HG02759 (cell line): ENCODE data around the gene GDF2.

ENCODE experiments used
- ATAC-seq: cut with Tn5 transposase; IDR thresholded peaks from one replicate; pipeline ENCODE4 v1.9.1; 2021; ENCODE audit warnings: mild to moderate bottlenecking, moderate library complexity; ENCODE audit not compliant: unreplicated experiment

Gene GDF2

GRCh38 chr10:47331954-47332353 is 9.7 kb downstream of the GDF2 start:
- ATAC-seq, result no peak

GRCh38 chr10:47332371-47332770 is 10.1 kb downstream of the GDF2 start:
- no peak for ATAC-seq

GRCh38 chr10:47332946-47333345 is 10.7 kb downstream of the GDF2 start:
- ATAC-seq, result no peak

- ATAC-seq, result no peak
These were observed 11.3 kb downstream of the GDF2 start for GRCh38 chr10:47333532-47333931.

GRCh38 chr10:47334466-47335295 is 12.4 kb downstream of the GDF2 start:
- no peak for ATAC-seq

- ATAC-seq, result no peak
These were observed 13.7 kb downstream of the GDF2 start for GRCh38 chr10:47335906-47336305.

- no peak for ATAC-seq
These were observed 14.3 kb downstream of the GDF2 start for GRCh38 chr10:47336387-47337134.

- ATAC-seq, result no peak
These were observed 15.1 kb downstream of the GDF2 start for GRCh38 chr10:47337310-47337709.

GRCh38 chr10:47339186-47339735 is 17.0 kb downstream of the GDF2 start:
- no peak for ATAC-seq

- peak; percentile 19 for ATAC-seq
These were observed 17.7 kb downstream of the GDF2 start for GRCh38 chr10:47339759-47340607.

GRCh38 chr10:47340608-47341170 is 18.4 kb downstream of the GDF2 start:
- ATAC-seq, result peak; percentile 69

- no peak for ATAC-seq
These were observed 23.0 kb downstream of the GDF2 start for GRCh38 chr10:47344996-47345870.

GRCh38 chr10:47346581-47347302 is 24.5 kb downstream of the GDF2 start:
- ATAC-seq, result no peak

GRCh38 chr10:47347303-47347675 is 25.0 kb downstream of the GDF2 start:
- no peak for ATAC-seq

GRCh38 chr10:47348138-47348651 is 25.9 kb downstream of the GDF2 start, which contains the start of gene RBP3:
RBP3 (plus strand) TSS chr10:47348363; CDS start chr10:47348485, 122 bp downstream.
- ATAC-seq, result no peak

GRCh38 chr10:47348661-47349470 is 26.6 kb downstream of the GDF2 start:
- ATAC-seq, result no peak

GRCh38 chr10:47349516-47349915 is 27.3 kb downstream of the GDF2 start:
- no peak for ATAC-seq

GRCh38 chr10:47349941-47350371 is 27.7 kb downstream of the GDF2 start:
- no peak for ATAC-seq
